Measurements from ENCODE around the gene BCL2.
A peak's percentile ranks its signal among the peaks of the same experiment; 100 is the strongest.

Gene BCL2

GRCh38 chr18:63344918-63345317, 25.3 kb upstream of the BCL2 start:
- DNase-seq (ENCODE audit: low spot score), result no peak
- Mint-ChIP-seq H3K9me3 (no peaks in the 10 kb centered on the region), H3K27me3 (ENCODE audit: low read depth) (no peaks in the 10 kb centered on the region), H3K4me1 (ENCODE audit: low read depth) (peaks cover 3% of the 10 kb centered on the region), H3K27ac (no peak overlapping the region), H3K36me3 (ENCODE audit: low read depth) (peaks cover 40% of the 10 kb centered on the region), H3K4me3 (no peak overlapping the region)

GRCh38 chr18:63344263-63344662, 24.7 kb upstream of the BCL2 start:
- Mint-ChIP-seq H3K27me3 (ENCODE audit: low read depth) (no peaks in the 10 kb centered on the region), H3K4me1 (ENCODE audit: low read depth) (peaks cover 3% of the 10 kb centered on the region), H3K36me3 (ENCODE audit: low read depth) (peaks cover 35% of the 10 kb centered on the region), H3K4me3 (no peak overlapping the region), H3K27ac (no peak overlapping the region), H3K9me3 (no peaks in the 10 kb centered on the region)
- no peak for DNase-seq (ENCODE audit: low spot score)

- Mint-ChIP-seq H3K4me1 (ENCODE audit: low read depth) (peaks cover 3% of the 10 kb centered on the region), H3K36me3 (ENCODE audit: low read depth) (peaks cover 34% of the 10 kb centered on the region), H3K9me3 (no peaks in the 10 kb centered on the region), H3K27ac (no peak overlapping the region), H3K27me3 (ENCODE audit: low read depth) (no peaks in the 10 kb centered on the region), H3K4me3 (no peak overlapping the region)
- no peak for DNase-seq (ENCODE audit: low spot score)
Observed at GRCh38 chr18:63342206-63342605, 22.6 kb upstream of the BCL2 start.

- no peak overlapping the region for H3K4me3 Mint-ChIP-seq
- H3K27ac Mint-ChIP-seq, result no peak overlapping the region
- DNase-seq (ENCODE audit: low spot score), result no peak
- H3K9me3 Mint-ChIP-seq, result no peaks in the 10 kb centered on the region
- peaks cover 9% of the 10 kb centered on the region for H3K4me1 Mint-ChIP-seq (ENCODE audit: low read depth)
- H3K27me3 Mint-ChIP-seq (ENCODE audit: low read depth), result no peaks in the 10 kb centered on the region
- H3K36me3 Mint-ChIP-seq (ENCODE audit: low read depth), result peaks cover 43% of the 10 kb centered on the region
Observed at GRCh38 chr18:63339920-63340484, 20.4 kb upstream of the BCL2 start.

- no peak overlapping the region for H3K27ac Mint-ChIP-seq
- no peaks in the 10 kb centered on the region for H3K9me3 Mint-ChIP-seq
- H3K4me1 Mint-ChIP-seq (ENCODE audit: low read depth), result peaks cover 9% of the 10 kb centered on the region
- H3K36me3 Mint-ChIP-seq (ENCODE audit: low read depth), result peaks cover 43% of the 10 kb centered on the region
- DNase-seq (ENCODE audit: low spot score), result no peak
- H3K27me3 Mint-ChIP-seq (ENCODE audit: low read depth), result no peaks in the 10 kb centered on the region
- no peak overlapping the region for H3K4me3 Mint-ChIP-seq
Observed at GRCh38 chr18:63336366-63337099, 17.0 kb upstream of the BCL2 start.

GRCh38 chr18:63331105-63331504, 11.5 kb upstream of the BCL2 start:
- H3K9me3 Mint-ChIP-seq, result no peaks in the 10 kb centered on the region
- peaks cover 22% of the 10 kb centered on the region for H3K36me3 Mint-ChIP-seq (ENCODE audit: low read depth)

GRCh38 chr18:63329431-63330145, 10.0 kb upstream of the BCL2 start:
- peaks cover 13% of the 10 kb centered on the region for H3K36me3 Mint-ChIP-seq (ENCODE audit: low read depth)

More at GRCh38 chr18:63331105-63331504, 11.5 kb upstream of the BCL2 start:
- no peak for DNase-seq (ENCODE audit: low spot score)
- Mint-ChIP-seq H3K27me3 (ENCODE audit: low read depth) (no peaks in the 10 kb centered on the region), H3K4me1 (ENCODE audit: low read depth) (no peaks in the 10 kb centered on the region), H3K4me3 (no peak overlapping the region), H3K27ac (no peak overlapping the region)

GRCh38 chr18:63326011-63326410, 6.4 kb upstream of the BCL2 start:
- Mint-ChIP-seq H3K4me1 (ENCODE audit: low read depth) (peaks cover 11% of the 10 kb centered on the region), H3K27ac (no peak overlapping the region)

More at GRCh38 chr18:63329431-63330145, 10.0 kb upstream of the BCL2 start:
- no peak overlapping the region for H3K4me3 Mint-ChIP-seq
- H3K27ac Mint-ChIP-seq, result no peak overlapping the region
- H3K4me1 Mint-ChIP-seq (ENCODE audit: low read depth), result no peaks in the 10 kb centered on the region
- H3K9me3 Mint-ChIP-seq, result no peaks in the 10 kb centered on the region
- no peak for DNase-seq (ENCODE audit: low spot score)
- H3K27me3 Mint-ChIP-seq (ENCODE audit: low read depth), result no peaks in the 10 kb centered on the region

GRCh38 chr18:63325086-63325686, 5.6 kb upstream of the BCL2 start:
- Mint-ChIP-seq H3K27me3 (ENCODE audit: low read depth) (no peaks in the 10 kb centered on the region), H3K27ac (no peak overlapping the region), H3K4me1 (ENCODE audit: low read depth) (peaks cover 13% of the 10 kb centered on the region), H3K9me3 (no peaks in the 10 kb centered on the region), H3K36me3 (ENCODE audit: low read depth) (peaks cover 3% of the 10 kb centered on the region), H3K4me3 (no peak overlapping the region)
- DNase-seq (ENCODE audit: low spot score), result no peak

More at GRCh38 chr18:63326011-63326410, 6.4 kb upstream of the BCL2 start:
- H3K27me3 Mint-ChIP-seq (ENCODE audit: low read depth), result no peaks in the 10 kb centered on the region
- peaks cover 5% of the 10 kb centered on the region for H3K36me3 Mint-ChIP-seq (ENCODE audit: low read depth)
- H3K4me3 Mint-ChIP-seq, result no peak overlapping the region
- no peak for DNase-seq (ENCODE audit: low spot score)
- no peaks in the 10 kb centered on the region for H3K9me3 Mint-ChIP-seq

GRCh38 chr18:63322908-63323634, 3.5 kb upstream of the BCL2 start:
- H3K36me3 Mint-ChIP-seq (ENCODE audit: low read depth), result peaks cover 9% of the 10 kb centered on the region
- H3K4me3 Mint-ChIP-seq, result no peak overlapping the region
- H3K9me3 Mint-ChIP-seq, result no peaks in the 10 kb centered on the region
- no peaks in the 10 kb centered on the region for H3K27me3 Mint-ChIP-seq (ENCODE audit: low read depth)
- H3K4me1 Mint-ChIP-seq (ENCODE audit: low read depth), result peaks cover 13% of the 10 kb centered on the region
- H3K27ac Mint-ChIP-seq, result no peak overlapping the region
- DNase-seq (ENCODE audit: low spot score), result peak; percentile 41

- DNase-seq (ENCODE audit: low spot score), result no peak
- H3K9me3 Mint-ChIP-seq, result no peaks in the 10 kb centered on the region
- H3K4me3 Mint-ChIP-seq, result no peak overlapping the region
- peaks cover 17% of the 10 kb centered on the region for H3K36me3 Mint-ChIP-seq (ENCODE audit: low read depth)
- H3K4me1 Mint-ChIP-seq (ENCODE audit: low read depth), result peaks cover 14% of the 10 kb centered on the region
- H3K27ac Mint-ChIP-seq, result no peak overlapping the region
- no peaks in the 10 kb centered on the region for H3K27me3 Mint-ChIP-seq (ENCODE audit: low read depth)
Observed at GRCh38 chr18:63322206-63322605, 2.6 kb upstream of the BCL2 start.

- peak overlapping the region; percentile 90 for H3K27ac Mint-ChIP-seq
- H3K9me3 Mint-ChIP-seq, result no peaks in the 10 kb centered on the region
- DNase-seq (ENCODE audit: low spot score), result no peak
- H3K4me3 Mint-ChIP-seq, result peak overlapping the region; percentile 87
- peaks cover 24% of the 10 kb centered on the region for H3K36me3 Mint-ChIP-seq (ENCODE audit: low read depth)
- no peaks in the 10 kb centered on the region for H3K27me3 Mint-ChIP-seq (ENCODE audit: low read depth)
- H3K4me1 Mint-ChIP-seq (ENCODE audit: low read depth), result peaks cover 16% of the 10 kb centered on the region
Observed at GRCh38 chr18:63321291-63321690, 1.7 kb upstream of the BCL2 start.

- peak overlapping the region; percentile 90 for H3K27ac Mint-ChIP-seq
- no peaks in the 10 kb centered on the region for H3K27me3 Mint-ChIP-seq (ENCODE audit: low read depth)
- H3K36me3 Mint-ChIP-seq (ENCODE audit: low read depth), result peaks cover 26% of the 10 kb centered on the region
- peaks cover 18% of the 10 kb centered on the region for H3K4me1 Mint-ChIP-seq (ENCODE audit: low read depth)
- no peak for DNase-seq (ENCODE audit: low spot score)
- H3K4me3 Mint-ChIP-seq, result peak overlapping the region; percentile 87
- no peaks in the 10 kb centered on the region for H3K9me3 Mint-ChIP-seq
Observed at GRCh38 chr18:63320975-63321265, 1.4 kb upstream of the BCL2 start.

Measured in T-helper 2 cell treated with Interferon-gamma antibody and Interleukin-4, amounts not matched to agents 5 μg/mL and 100 μg/mL, for 36 hours (primary cell).